K562 (cell line): ENCODE results near the gene RIPK4. TPM values are rescaled to one million over a fixed set of nuclear protein-coding genes. Genes with fewer than 3 reads are reported as not detected.

Experiments used
- ATAC-seq: fragments of 200-7000 bp; cut with Tn5 transposase; 3 replicates; pipeline ENCODE4 v1.9.1; 2020; ENCODE audit warnings: moderate library complexity
- BruUV-seq: library from RNA; stranded (reverse); fragments of 400-500 nt; replicated peaks from 2 replicates; lab custom pipeline; 2021; lab: Mats Ljungman, UMichigan
- CTCF ChIA-PET: fragments of 300-600 bp; formaldehyde crosslinking; extraction: SDS; loops from one replicate; lab custom pipeline; 2021; ENCODE audit warnings: low intra/inter-chr PET ratio; lab: Yijun Ruan, JAX
- POLR2A ChIA-PET: fragments of 300-600, 350-650 bp; sonication (Branson Sonifier 250); formaldehyde crosslinking; extraction: SDS; loops from one replicate; lab custom pipeline; 2021; ENCODE audit warnings: antibody characterized with exemption, inconsistent platforms; lab: Yijun Ruan, JAX
- DNase-seq, 4 experiments: peaks; one replicate each; pipeline versions ENCODE4 v3.0.0 to v3.0.0-alpha.2; 2011 to 2018; ENCODE audit warnings: low spot score in 3 of 4, mixed read lengths in 3 of 4; ENCODE audit errors: extremely low read depth in 1 of 4
- FAIRE-seq: peaks from 2 replicates; lab custom pipeline; 2011; peaks lifted over from hg19 to GRCh38; lab: Jason Lieb, UNC
- H2AFZ ChIP-seq: 2 replicates; pipeline ENCODE4 v1.6.0; 2011; ENCODE audit warnings: low read depth, low read length, control low read depth, inconsistent platforms
- H3K27ac ChIP-seq: fragments of 200-600 bp; 3 replicates; pipeline ENCODE4 v1.8.0; 2011; ENCODE audit warnings: low read depth, mild to moderate bottlenecking, control low read depth, inconsistent platforms, low read length, moderate library complexity, mixed read lengths; ENCODE audit errors: extremely low read depth
- H3K27me3 ChIP-seq, 2 experiments: fragments of 300-600 bp in 1 of 2; 2 replicates in 1 of 2; 3 replicates in 1 of 2; pipeline versions ENCODE4 v1.6.0 to v1.8.0; 2011; ENCODE audit warnings: inconsistent platforms in 2 of 2, low read length in 2 of 2, mild to moderate bottlenecking in 1 of 2, mixed read lengths in 1 of 2, moderate library complexity in 1 of 2; ENCODE audit not compliant: control insufficient read depth in 2 of 2, insufficient read depth in 2 of 2
- H3K36me3 ChIP-seq: fragments of 300-600 bp; 3 replicates; pipeline ENCODE4 v1.8.0; 2011; ENCODE audit warnings: mild to moderate bottlenecking, low read length, inconsistent platforms; ENCODE audit not compliant: control insufficient read depth, insufficient read depth
- H3K4me1 ChIP-seq, 2 experiments: fragments of 200-600 bp in 1 of 2; replicated peaks in 1 of 2; 2 replicates in 1 of 2; 3 replicates in 1 of 2; pipeline versions ENCODE4 v1.5.1 to v1.8.0; 2011; ENCODE audit warnings: inconsistent platforms in 2 of 2, low read length in 2 of 2, mild to moderate bottlenecking in 1 of 2, mixed read lengths in 1 of 2, moderate library complexity in 1 of 2; ENCODE audit not compliant: control insufficient read depth in 2 of 2, insufficient read depth in 2 of 2
- H3K4me2 ChIP-seq: 2 replicates; pipeline ENCODE4 v1.6.1; 2011; ENCODE audit warnings: low read length, control low read depth, inconsistent platforms, mixed read lengths; ENCODE audit not compliant: insufficient read depth
- H3K4me3 ChIP-seq: fragments of 200-600 bp; sonication (generic), shearing (Covaris generic); 2 replicates; pipeline ENCODE4 v1.5.1; 2016; ENCODE audit warnings: control low read depth, inconsistent platforms
- H3K79me2 ChIP-seq: fragments of 200-600 bp; 3 replicates; pipeline ENCODE4 v1.8.0; 2011; ENCODE audit warnings: low read length, inconsistent platforms; ENCODE audit not compliant: control insufficient read depth, insufficient read depth
- H3K9ac ChIP-seq, 2 experiments: 2 replicates each; pipeline versions ENCODE4 v1.6.0 to v1.6.1; 2011; ENCODE audit warnings: low read depth in 2 of 2, low read length in 2 of 2, control low read depth in 1 of 2, inconsistent platforms in 1 of 2, mild to moderate bottlenecking in 1 of 2, mixed read lengths in 1 of 2; ENCODE audit not compliant: insufficient read depth in 1 of 2
- H3K9me1 ChIP-seq: one replicate; pipeline ENCODE4 v1.6.0; 2011; ENCODE audit warnings: inconsistent platforms, mild to moderate bottlenecking, low read length, moderate library complexity; ENCODE audit not compliant: control insufficient read depth, insufficient read depth
- H3K9me3 ChIP-seq: replicated peaks from 2 replicates; pipeline ENCODE4 v1.5.1; 2011; ENCODE audit warnings: low read depth, low read length, inconsistent platforms; ENCODE audit not compliant: control insufficient read depth, insufficient read depth
- H4K20me1 ChIP-seq: replicated peaks from 2 replicates; pipeline ENCODE4 v1.6.1; 2011; ENCODE audit warnings: low read length, inconsistent platforms, mixed read lengths; ENCODE audit not compliant: control insufficient read depth, insufficient read depth
- POLR2G ChIP-seq: fragments of 200-400 bp; formaldehyde crosslinking; IDR thresholded peaks from 2 replicates; pipeline ENCODE4 v1.6.1; 2017; ENCODE audit warnings: low read depth, mild to moderate bottlenecking, antibody characterized with exemption, low read length, moderate library complexity
- RFX7 ChIP-seq: fragments of 250-450 bp; sonication (Bioruptor Pico); IDR thresholded peaks from 2 replicates; pipeline ENCODE4 v1.5.1; 2021; ENCODE audit warnings: mild to moderate bottlenecking
- WGBS: fragments of 100-300 bp; shearing (Covaris generic); methylation state at CpG from one replicate; pipeline ENCODE4 v1.1.6; 2016; ENCODE audit warnings: low coverage, mixed read lengths; ENCODE audit not compliant: insufficient coverage; ENCODE audit errors: missing lambda C conversion rate; 5-methylcytosine and 5-hydroxymethylcytosine counted together
- in situ Hi-C: fragments of 300-500 bp; cut with MboI; formaldehyde crosslinking; loops from 4 replicates; pipeline ENCODE4 v1.15.0; 2018; ENCODE audit warnings: inconsistent platforms, mixed read lengths
- intact Hi-C: fragments of 100-400 bp; cut with micrococcal nuclease; formaldehyde crosslinking; loops from 2 replicates; pipeline ENCODE4 v1.14.2; 2022
- polyA plus RNA-seq, 8 experiments: library from polyadenylated mRNA; depleted of rRNA in 4 of 8; stranded (reverse) in 5 of 8; unstranded in 3 of 8; fragments of >200 nt; fragmentation: Nextera tagmentation in 2 of 8; fragmentation: Illumina TruSeq in 1 of 8; extraction: Ambion mirVana in 2 of 8; extraction: Trizol in 1 of 8; gene quantifications; 2 replicates each; pipeline versions ENCODE4 v1.2.1 to v1.2.3, GENCODE V29; 2011 to 2014; ENCODE audit warnings: inconsistent platforms in 1 of 8, missing spikeins in 1 of 8
- total RNA-seq, 7 experiments: library from RNA; depleted of rRNA in 6 of 7; stranded (reverse); fragments of >200 nt in 6 of 7; fragmentation: Illumina TruSeq in 2 of 7; extraction: Trizol in 2 of 7; gene quantifications; 2 replicates each; pipeline versions ENCODE4 v1.2.1 to v1.2.3, GENCODE V29; 2011 to 2021; ENCODE audit warnings: low replicate concordance in 1 of 7
- TF ChIP-seq, protein P1 (sequence below), 2 experiments: fragments of 200-800 bp in 1 of 2; sonication (Bioruptor generic) in 1 of 2; sonication (generic) in 1 of 2; formaldehyde crosslinking in 1 of 2; IDR thresholded peaks in 1 of 2; conservative IDR thresholded peaks in 1 of 2; 2 replicates each; pipeline versions ENCODE4 v1.5.0 to v1.6.1; 2016 to 2020; ENCODE audit warnings: missing compliant biosample characterization in 1 of 2, missing genetic modification characterization in 1 of 2, missing genetic modification reagents in 1 of 2

Gene RIPK4
- total and polyA plus RNA-seq, 9 of the 15 experiments (the other 6 are each of a cell fraction or from before 2014, with no cell fraction given) = not detected

DNA sequence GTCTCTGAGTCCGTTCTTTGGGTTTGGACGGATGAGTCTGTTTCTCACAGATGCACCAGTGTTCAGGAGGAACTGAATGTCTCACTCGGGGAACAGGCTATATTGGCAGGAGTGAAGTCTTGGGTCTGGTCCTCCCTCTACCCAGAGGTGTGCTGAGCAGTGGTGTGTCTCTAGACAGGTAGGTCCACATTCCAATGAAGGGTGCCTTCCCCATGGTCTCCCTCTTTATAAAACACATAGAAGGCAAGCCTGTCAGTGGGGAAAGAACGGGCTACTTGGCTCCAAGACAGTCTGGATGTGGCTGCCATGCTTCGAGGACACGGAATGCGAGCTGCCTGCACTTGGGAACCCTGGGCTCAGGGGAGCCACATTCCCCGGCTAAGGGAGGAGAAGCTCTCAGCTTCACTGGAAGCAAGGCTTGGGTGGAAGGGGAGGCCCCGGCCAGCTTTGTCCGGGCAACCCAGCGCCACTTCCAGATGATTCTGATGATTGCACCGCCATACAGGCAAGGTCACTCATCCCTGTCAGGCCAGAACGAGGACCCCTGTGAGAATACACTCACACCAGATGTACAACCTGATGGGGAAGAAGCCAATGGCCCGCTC is 29.7 kb upstream of the RIPK4 start:
- no peak overlapping the region for H3K4me3 ChIP-seq
- no peak for DNase-seq
- in situ Hi-C loops = no loop called here
- POLR2A ChIA-PET = no interaction called here
- 0 out of 2 replicates have a peak, but pooled peaks have one; percentile 21 for TF ChIP-seq POLR2G
- TF ChIP-seq, protein P1, sequence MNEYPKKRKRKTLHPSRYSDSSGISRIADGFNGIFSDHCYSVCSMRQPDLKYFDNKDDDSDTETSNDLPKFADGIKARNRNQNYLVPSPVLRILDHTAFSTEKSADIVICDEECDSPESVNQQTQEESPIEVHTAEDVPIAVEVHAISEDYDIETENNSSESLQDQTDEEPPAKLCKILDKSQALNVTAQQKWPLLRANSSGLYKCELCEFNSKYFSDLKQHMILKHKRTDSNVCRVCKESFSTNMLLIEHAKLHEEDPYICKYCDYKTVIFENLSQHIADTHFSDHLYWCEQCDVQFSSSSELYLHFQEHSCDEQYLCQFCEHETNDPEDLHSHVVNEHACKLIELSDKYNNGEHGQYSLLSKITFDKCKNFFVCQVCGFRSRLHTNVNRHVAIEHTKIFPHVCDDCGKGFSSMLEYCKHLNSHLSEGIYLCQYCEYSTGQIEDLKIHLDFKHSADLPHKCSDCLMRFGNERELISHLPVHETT (CRISPR knock-in tag; conservative IDR thresholded peaks at IDR 0.05 in 1 of 2, IDR thresholded peaks at IDR 0.05 in 1 of 2) = no peak
- no peak for TF ChIP-seq RFX7 (CRISPR knock-in tag)
- peaks cover 18% of the 10 kb centered on the region; the same call in 1 of the 3 replicates for H3K36me3 ChIP-seq
- peaks cover 15 to 17% of the 10 kb centered on the region in 2 experiments; a peak in 3 of 5 replicates for H3K27me3 ChIP-seq
- H3K4me1 ChIP-seq = no peaks in the 10 kb centered on the region
- H3K9me1 ChIP-seq = no peaks in the 10 kb centered on the region
- no peaks in the 10 kb centered on the region for H3K79me2 ChIP-seq
- no peak overlapping the region for H3K4me2 ChIP-seq
- FAIRE-seq = no peak
- intact Hi-C loops = no loop called here
- H3K9ac ChIP-seq = no peak overlapping the region; a peak in 1 of 4 replicates
- H3K9me3 ChIP-seq = peaks cover 8% of the 10 kb centered on the region
- no TSS peak for BruUV-seq
- WGBS = 23% methylated on average over 14 of the region's 14 CpGs
- no peak overlapping the region for H2AFZ ChIP-seq
- H3K27ac ChIP-seq = no peak overlapping the region
- no peaks in the 10 kb centered on the region; the same call in 1 of the 2 replicates for H4K20me1 ChIP-seq
- CTCF ChIA-PET = no interaction called here
- peak; percentile 37; the same call in 2 of the 3 replicates for ATAC-seq
